Measurements from ENCODE around the gene TMEM229B.

GRCh38 chr14:67456732-67457131, 31.8 kb downstream of the TMEM229B start:
- TF ChIP-seq CTCF (conservative IDR thresholded peaks at IDR 0.05; ENCODE audit: low read length): no peak
- TF ChIP-seq EZH2phosphoT487 (IDR thresholded peaks at IDR 0.05; ENCODE audit: borderline replicate concordance): no peak

Measured in Loucy (cell line).